Activated CD8-positive, alpha-beta memory T cell treated with anti-CD3 and anti-CD28 coated beads for 1 hour (primary cell): ENCODE measurements around the gene PRKAG2.

Experiments used
- DNase-seq, 2 donors: peaks; one replicate each; pipeline ENCODE4 v3.0.0-alpha.2; 2020; ENCODE audit warnings: low read depth in 1 of 2; ENCODE audit errors: extremely low read depth in 1 of 2

Gene PRKAG2

GRCh38 chr7:151663382-151664100 is 213.4 kb downstream of the PRKAG2 start:
- DNase-seq: no peak

GRCh38 chr7:151662251-151662826 is 214.6 kb downstream of the PRKAG2 start:
- no peak for DNase-seq

- DNase-seq: no peak
Measured at GRCh38 chr7:151661587-151661986, 215.3 kb downstream of the PRKAG2 start.

GRCh38 chr7:151660141-151660540 is 216.8 kb downstream of the PRKAG2 start:
- no peak for DNase-seq

- no peak for DNase-seq
Measured at GRCh38 chr7:151659219-151659618, 217.7 kb downstream of the PRKAG2 start.

- DNase-seq: no peak
Measured at GRCh38 chr7:151658778-151659177, 218.1 kb downstream of the PRKAG2 start.

- DNase-seq: no peak
Measured at GRCh38 chr7:151657173-151657572, 219.7 kb downstream of the PRKAG2 start.

- DNase-seq: no peak
Measured at GRCh38 chr7:151655555-151655954, 221.4 kb downstream of the PRKAG2 start.

GRCh38 chr7:151652111-151652510 is 224.8 kb downstream of the PRKAG2 start:
- DNase-seq: no peak

GRCh38 chr7:151650161-151650560 is 226.8 kb downstream of the PRKAG2 start:
- no peak for DNase-seq

GRCh38 chr7:151648429-151648828 is 228.5 kb downstream of the PRKAG2 start:
- DNase-seq: no peak

- no peak for DNase-seq
Measured at GRCh38 chr7:151647874-151648273, 229.0 kb downstream of the PRKAG2 start.

GRCh38 chr7:151647006-151647405 is 229.9 kb downstream of the PRKAG2 start:
- DNase-seq: no peak

- DNase-seq: no peak
Measured at GRCh38 chr7:151645311-151645710, 231.6 kb downstream of the PRKAG2 start.

- DNase-seq: no peak
Measured at GRCh38 chr7:151644554-151644953, 232.4 kb downstream of the PRKAG2 start.

- no peak for DNase-seq
Measured at GRCh38 chr7:151642746-151643145, 234.2 kb downstream of the PRKAG2 start.

- no peak for DNase-seq
Measured at GRCh38 chr7:151641587-151641986, 235.3 kb downstream of the PRKAG2 start.

GRCh38 chr7:151637781-151638261 is 239.1 kb downstream of the PRKAG2 start:
- no peak for DNase-seq

GRCh38 chr7:151634643-151635042 is 242.3 kb downstream of the PRKAG2 start:
- no peak for DNase-seq

- DNase-seq: no peak
Measured at GRCh38 chr7:151633516-151633812, 243.5 kb downstream of the PRKAG2 start.

- DNase-seq: peak in 1 of 2 donors; percentile 30
Measured at GRCh38 chr7:151632750-151633515, 244.0 kb downstream of the PRKAG2 start.
